Camera-type eye (tissue), 1 donor: Measurements from ENCODE around the gene MALL. TPM values are rescaled to one million over a fixed set of nuclear protein-coding genes. Genes with fewer than 3 reads are reported as not detected.

ENCODE experiments used
- total RNA-seq: library from RNA; depleted of rRNA; stranded (reverse); fragments of >200 nt; gene quantifications from one replicate; pipeline ENCODE4 v1.2.3, GENCODE V29; 2014

Gene MALL
- total RNA-seq, result 10.9 TPM

GRCh38 chr2:110115291-110116032 lies at the start of gene MALL:
TSS of gene MALL (minus strand) at chr2:110115822. CDS start at chr2:110115792, 30 bp downstream.

Other genes starting within 250 kb of the MALL start
- gene LIMS3, start 217.1 kb downstream of the MALL start, total RNA-seq, result 3.5 TPM
- gene NPHP1, start 89.2 kb upstream of the MALL start, total RNA-seq, result 8.8 TPM
- 18.3 TPM for gene MTLN, start 96.7 kb upstream of the MALL start, total RNA-seq